HG02642 (cell line): Measurements from ENCODE around the gene OXLD1.
A peak's percentile ranks its signal among the peaks of the same experiment; 100 is the strongest.

Experiments used
- ATAC-seq: cut with Tn5 transposase; IDR thresholded peaks from one replicate; pipeline ENCODE4 v1.9.1; 2021; ENCODE audit warnings: mild to moderate bottlenecking; ENCODE audit not compliant: unreplicated experiment, poor library complexity

OXLD1 gene

GRCh38 chr17:81702934-81703746 lies 36.7 kb upstream of the OXLD1 start, which contains the start of gene MRPL12:
Gene MRPL12, plus strand, starts transcription at chr17:81703367. Its CDS starts 135 bp downstream, at chr17:81703502.
- ATAC-seq: peak; percentile 85

- no peak for ATAC-seq
Observed at GRCh38 chr17:81701288-81702071, 35.1 kb upstream of the OXLD1 start.

- no peak for ATAC-seq
Observed at GRCh38 chr17:81700353-81701287, 34.2 kb upstream of the OXLD1 start.

- ATAC-seq: no peak
Observed at GRCh38 chr17:81697261-81698044, 31.0 kb upstream of the OXLD1 start.

- ATAC-seq: no peak
Observed at GRCh38 chr17:81696218-81696941, 30.0 kb upstream of the OXLD1 start.

GRCh38 chr17:81695801-81696200 lies 29.4 kb upstream of the OXLD1 start:
- no peak for ATAC-seq

- ATAC-seq: no peak
Observed at GRCh38 chr17:81695211-81695610, 28.8 kb upstream of the OXLD1 start.

- no peak for ATAC-seq
Observed at GRCh38 chr17:81694810-81695209, 28.4 kb upstream of the OXLD1 start.

GRCh38 chr17:81693509-81694210 lies 27.3 kb upstream of the OXLD1 start:
- ATAC-seq: no peak

- no peak for ATAC-seq
Observed at GRCh38 chr17:81691608-81692007, 25.2 kb upstream of the OXLD1 start.

- ATAC-seq: no peak
Observed at GRCh38 chr17:81691196-81691595, 24.8 kb upstream of the OXLD1 start.

- ATAC-seq: no peak
Observed at GRCh38 chr17:81690549-81690948, 24.1 kb upstream of the OXLD1 start.

- ATAC-seq: no peak
Observed at GRCh38 chr17:81690066-81690465, 23.7 kb upstream of the OXLD1 start.

GRCh38 chr17:81688616-81689015 lies 22.2 kb upstream of the OXLD1 start:
- no peak for ATAC-seq

GRCh38 chr17:81687770-81688541 lies 21.6 kb upstream of the OXLD1 start:
- no peak for ATAC-seq

- no peak for ATAC-seq
Observed at GRCh38 chr17:81686614-81687013, 20.2 kb upstream of the OXLD1 start.

GRCh38 chr17:81685108-81685507 lies 18.7 kb upstream of the OXLD1 start:
- no peak for ATAC-seq
